GM18511 (cell line): ENCODE results near the gene HCLS1.
A peak's percentile ranks its signal among the peaks of the same experiment; 100 is the strongest.
"Not testable (repeated sequence)": the region's sequence is repeated elsewhere in the genome, so short reads cannot be mapped to it uniquely, and the experiment has no call there.

ENCODE experiments used
- ATAC-seq: cut with Tn5 transposase; IDR thresholded peaks from one replicate; pipeline ENCODE4 v1.9.1; 2021; ENCODE audit warnings: mild to moderate bottlenecking, moderate library complexity; ENCODE audit not compliant: unreplicated experiment

The HCLS1 gene, protein sequence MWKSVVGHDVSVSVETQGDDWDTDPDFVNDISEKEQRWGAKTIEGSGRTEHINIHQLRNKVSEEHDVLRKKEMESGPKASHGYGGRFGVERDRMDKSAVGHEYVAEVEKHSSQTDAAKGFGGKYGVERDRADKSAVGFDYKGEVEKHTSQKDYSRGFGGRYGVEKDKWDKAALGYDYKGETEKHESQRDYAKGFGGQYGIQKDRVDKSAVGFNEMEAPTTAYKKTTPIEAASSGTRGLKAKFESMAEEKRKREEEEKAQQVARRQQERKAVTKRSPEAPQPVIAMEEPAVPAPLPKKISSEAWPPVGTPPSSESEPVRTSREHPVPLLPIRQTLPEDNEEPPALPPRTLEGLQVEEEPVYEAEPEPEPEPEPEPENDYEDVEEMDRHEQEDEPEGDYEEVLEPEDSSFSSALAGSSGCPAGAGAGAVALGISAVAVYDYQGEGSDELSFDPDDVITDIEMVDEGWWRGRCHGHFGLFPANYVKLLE

DNA sequence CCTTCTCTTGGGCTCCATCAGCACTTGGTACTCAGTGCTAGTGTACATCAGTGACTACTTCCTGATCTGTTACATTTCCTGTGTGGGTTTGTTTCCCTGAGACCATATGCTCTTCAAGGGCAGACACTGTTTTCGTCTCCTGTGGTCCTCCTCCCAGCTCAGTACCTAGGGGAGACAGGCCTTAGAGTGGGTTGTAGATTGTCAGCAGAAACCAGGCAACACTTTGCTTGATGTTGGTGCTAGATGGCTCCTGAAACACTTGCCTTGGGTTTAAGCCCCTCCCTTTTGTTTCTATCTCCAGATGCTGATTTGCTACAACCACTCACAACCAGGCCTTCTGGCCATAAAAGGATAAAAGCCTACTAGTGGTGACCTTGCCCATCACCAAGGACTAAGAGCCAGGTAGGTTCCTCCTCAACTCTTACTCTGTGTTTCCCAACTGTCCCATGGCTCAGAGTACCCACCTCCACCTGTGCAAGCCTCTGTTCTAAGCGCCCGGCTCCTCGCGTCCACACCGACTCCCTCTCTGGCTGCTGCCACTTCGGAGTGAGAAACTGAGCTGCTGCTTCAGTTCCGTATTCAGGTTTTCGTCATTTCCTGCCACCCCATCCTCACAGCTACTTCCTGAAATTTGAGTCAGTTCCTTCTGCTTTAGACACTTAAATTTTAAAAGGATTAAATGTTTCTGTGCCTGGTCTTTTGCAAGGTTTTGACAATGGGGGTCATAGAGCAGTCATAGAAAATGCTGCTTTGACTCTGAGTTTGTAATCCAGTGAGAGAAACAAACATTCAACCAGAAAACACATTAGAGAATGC, at the start of gene HCLS1:
Gene HCLS1, minus strand, starts transcription at position 548 of the 816 bp plus-strand sequence. CDS start 2,556 bp downstream, outside the sequence.
- ATAC-seq, result peak; percentile 90

DNA sequence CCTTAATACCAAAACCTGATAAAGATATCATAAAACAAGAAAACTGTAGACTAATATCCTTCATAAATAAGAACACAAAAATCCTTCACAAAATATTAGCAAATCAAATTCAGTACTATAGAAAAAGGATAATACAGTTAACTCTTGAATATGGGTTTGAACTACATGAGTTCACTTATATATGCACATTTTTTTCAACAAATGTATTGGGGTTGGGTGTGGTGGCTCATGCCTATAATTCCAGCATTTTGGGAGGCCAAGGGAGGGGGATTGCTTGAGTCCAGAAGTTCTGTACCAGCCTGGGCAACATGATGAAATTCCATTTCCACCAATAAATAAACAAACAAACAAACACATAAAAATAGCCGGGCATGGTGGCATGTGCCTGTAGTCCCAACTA, 49.6 kb upstream of the HCLS1 start:
- no peak for ATAC-seq

DNA sequence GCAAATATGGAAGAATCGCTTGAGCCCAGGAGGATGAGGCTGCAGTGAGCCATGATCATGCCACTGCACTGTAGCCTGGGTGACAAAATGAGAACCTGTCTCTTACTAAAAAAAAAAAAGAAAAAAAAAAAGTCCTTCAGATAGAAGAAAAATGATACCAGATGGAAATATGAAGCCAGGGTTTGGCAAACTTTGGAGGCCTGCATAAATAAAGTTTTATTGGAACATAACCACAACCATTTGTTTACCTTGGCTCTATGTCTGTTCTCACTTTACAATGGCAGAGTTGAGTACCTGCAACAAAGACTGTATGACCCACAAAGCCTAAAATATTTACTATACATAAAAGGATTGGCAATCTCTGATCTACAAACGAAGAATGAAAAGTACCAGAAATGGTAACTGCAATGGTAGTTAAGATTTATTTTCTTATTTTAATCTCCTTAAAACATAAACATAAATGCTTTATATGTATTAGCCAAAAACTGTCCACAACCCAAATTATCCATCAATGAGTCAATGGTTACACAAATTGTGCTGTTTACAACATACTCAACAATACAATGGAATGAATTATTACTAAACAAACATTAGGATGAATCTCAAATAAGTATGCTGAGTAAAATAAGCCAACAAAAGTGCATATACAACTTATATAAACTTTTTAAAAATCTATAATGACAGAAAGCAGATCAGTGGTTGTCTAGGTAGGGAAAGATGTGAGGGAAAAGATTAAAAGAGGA, 47.0 kb upstream of the HCLS1 start:
- no peak for ATAC-seq

DNA sequence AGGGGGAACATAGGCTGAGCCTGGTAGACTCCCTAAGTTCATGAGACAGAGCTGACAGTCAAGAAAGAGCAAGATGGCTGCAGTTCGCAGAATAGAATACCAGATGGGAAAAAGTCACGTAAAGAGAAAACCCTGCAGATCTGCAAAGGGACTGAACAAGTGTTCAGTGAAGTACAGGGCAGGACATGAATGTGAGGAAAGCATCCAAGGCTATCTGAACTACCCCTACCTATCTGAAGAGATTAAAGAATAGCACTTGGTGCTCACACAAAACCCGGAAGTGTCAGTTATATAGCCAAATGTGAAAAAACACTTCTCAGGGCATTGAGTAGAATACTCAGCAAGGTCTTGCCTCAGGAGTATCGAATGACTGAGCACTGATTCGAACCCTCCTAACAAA, 44.8 kb upstream of the HCLS1 start:
- ATAC-seq, result no peak

DNA sequence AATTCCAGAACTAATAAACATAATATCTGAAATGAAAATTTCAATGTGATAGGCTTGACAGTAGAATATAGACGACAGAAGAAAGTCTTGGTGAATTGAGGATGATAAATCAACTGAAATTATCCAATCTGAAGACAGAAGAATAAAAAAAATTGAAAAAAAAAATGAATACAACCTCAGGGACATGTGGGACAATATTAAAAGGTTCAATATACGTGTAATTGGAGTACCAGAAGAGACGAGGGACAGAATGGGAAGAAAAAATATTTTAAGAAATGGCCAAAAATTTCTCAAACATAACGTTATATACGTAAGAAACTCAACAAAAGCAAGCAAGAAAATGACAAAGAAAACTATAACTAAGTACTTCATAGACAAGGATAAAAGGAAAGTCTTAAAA, 43.3 kb upstream of the HCLS1 start:
- no peak for ATAC-seq

DNA sequence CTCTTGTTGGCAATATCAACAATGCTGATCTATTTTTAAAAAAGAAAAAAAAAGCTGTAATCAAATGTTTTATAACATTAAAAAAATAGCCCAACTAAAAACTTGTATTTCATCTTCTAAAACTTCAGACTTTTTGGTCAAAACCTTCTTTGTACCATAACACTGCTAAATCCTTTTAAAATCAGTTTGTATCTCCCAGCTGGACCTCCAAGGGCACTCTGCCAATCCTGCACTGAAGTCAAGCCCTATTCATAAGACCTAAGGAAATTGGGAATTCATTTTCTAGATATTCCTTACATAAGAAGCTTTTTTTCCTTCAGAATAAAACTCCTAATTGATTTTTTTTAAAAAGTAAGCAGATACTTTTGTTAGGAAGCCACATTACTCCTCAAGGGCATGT, 38.2 kb upstream of the HCLS1 start:
- ATAC-seq, result no peak

DNA sequence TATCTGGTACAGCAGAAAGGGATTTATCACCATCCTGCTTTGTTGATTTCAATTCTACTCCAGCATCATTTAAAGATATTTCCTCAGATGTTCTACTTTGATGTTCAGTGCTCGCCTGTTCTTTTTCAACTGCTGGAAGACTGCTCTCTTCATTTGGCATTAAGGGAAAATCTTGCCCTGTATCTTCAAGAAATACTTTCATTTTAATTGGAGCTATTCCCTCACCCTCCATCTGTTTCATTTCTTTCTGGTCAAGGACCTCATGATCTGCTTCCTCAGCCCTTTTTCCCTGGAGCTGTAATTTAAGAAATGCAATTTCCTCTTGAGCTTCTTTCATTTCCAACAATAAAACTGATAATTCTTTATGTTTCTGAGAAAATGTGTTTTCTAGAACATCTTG, 37.8 kb upstream of the HCLS1 start:
- ATAC-seq, result no peak

DNA sequence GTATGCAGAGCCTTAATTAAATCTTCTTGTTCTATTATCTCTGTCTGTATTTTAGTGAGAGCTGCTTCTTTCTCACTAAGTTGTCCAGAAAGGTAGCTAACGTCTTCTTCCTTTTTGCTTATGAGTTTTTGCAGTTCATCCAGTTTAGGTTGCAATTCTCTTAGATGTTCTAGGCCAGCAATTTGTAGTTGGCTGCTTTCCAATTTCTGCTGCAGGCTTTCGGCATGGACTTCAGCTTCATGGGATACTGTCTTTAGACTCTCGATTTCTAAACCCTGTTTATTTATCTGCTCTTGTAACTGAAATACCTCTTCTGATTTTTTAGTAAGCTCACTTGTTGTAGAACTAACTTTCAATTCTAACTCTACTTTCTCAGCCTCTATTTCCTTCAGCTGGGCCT, 35.5 kb upstream of the HCLS1 start:
- no peak for ATAC-seq

DNA sequence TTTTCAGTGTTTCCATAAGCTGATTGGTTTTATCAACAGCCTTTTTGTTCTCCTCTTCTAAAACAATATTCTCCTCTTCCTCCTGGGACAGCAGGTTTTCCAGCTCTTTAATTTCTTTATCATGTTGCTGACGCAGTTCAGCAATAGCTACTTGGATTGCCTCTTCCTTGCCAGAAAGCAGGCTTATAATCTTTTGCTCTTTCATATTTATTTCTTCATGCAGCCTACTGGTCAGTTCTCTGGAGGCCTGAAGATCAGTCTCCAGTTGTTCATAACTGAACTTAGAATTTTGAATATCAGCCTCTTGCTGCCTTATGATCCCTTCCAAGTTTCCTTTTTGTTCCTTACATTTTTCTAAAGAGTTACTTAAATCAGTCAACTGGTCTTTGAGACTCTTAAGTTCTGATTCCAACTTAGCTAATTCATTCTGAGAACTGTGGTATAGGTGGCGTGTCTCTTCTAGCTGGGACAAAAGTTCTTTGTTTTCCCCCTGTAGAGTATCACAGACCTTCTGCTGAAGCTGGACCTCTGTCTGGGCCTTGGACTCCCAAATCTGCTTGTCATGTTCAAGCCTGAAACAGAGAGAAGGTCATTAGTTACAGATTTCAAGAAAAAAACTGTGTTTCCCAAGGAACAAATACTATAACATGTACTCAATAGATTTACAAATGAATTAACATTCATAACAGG, 31.5 kb upstream of the HCLS1 start:
- no peak for ATAC-seq

DNA sequence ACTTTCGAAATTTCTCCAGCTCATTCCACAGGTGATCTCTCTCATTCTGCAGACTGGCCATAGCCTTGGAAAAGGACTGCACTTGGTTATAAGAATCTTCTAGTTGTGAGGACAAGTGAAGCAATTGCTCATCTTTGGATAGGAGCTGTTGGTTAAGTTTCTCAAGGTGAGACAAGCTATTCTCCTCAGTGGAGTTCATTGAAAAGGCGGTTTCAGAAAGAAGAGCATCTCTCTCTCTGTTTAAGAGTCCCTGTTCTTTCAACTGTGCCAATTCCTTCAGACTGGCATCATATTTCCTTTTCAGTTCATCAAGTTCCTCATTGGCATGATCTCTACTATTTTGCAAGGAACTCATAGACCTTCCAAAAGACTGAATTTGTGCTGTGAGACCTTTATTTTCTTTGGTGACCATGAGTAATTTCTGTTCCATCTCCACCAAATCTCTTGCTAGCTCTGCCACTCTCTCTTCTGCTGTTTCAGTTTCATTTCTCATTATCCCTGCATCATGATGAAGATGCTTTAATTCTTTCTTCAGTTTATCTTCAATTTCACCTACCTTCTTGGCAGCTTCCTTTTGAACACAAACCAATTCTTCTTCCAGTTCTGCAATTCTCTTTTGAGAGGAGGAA, 30.2 kb upstream of the HCLS1 start:
- peak; percentile 88 for ATAC-seq

DNA sequence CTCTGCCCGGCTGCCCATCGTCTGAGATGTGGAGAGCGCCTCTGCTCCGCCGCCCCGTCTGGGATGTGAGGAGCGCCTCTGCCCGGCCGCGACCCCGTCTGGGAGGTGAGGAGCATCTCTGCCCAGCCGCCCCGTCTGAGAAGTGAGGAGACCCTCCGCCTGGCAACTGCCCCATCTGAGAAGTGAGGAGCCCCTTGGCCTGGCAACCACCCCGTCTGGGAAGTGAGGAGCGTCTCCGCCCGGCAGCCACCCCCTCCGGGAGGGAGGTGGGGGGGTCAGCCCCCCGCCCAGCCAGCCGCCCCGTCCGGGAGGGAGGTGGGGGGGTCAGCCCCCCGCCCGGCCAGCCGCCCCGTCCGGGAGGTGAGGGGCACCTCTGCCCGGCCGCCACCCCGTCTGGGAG, 28.0 kb upstream of the HCLS1 start:
- not testable (repeated sequence) for ATAC-seq

DNA sequence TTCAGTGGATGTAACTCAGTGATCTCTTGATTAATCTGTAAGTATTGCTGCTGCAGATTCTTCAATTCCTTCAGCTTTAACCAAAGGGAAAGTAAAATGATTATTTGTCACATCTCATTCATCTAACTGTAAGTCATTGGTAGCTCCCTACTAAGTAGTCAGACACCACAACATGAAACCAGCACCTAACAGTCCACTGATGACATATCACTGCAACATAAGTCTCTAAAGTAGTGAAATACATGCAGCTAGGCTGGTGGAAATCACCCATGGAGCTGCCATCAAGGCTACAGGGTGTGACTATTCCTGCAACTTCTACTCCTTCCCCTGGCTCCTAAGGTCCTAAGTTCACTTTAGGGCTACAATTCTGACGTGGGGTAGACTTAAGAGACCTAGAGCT, 21.1 kb upstream of the HCLS1 start:
- no peak for ATAC-seq

DNA sequence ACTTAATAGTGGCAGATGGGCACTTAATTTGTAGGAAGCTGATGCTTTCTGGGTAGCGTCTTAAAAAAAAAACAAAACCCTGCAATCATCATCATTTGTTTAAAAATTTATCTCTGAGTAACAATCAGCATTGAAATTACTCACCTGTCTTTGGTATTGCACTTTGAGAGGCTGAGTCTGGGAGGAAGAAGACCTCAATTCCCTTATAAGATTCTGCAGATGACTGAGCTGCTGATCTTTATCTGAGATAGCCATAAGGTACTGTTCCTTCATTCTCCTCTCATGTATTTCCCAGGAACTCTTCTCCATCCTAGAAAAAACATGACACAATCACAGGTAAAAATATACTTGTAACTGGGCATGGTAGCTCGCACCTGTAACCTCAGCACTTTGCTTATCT, 16.4 kb upstream of the HCLS1 start:
- no peak for ATAC-seq

DNA sequence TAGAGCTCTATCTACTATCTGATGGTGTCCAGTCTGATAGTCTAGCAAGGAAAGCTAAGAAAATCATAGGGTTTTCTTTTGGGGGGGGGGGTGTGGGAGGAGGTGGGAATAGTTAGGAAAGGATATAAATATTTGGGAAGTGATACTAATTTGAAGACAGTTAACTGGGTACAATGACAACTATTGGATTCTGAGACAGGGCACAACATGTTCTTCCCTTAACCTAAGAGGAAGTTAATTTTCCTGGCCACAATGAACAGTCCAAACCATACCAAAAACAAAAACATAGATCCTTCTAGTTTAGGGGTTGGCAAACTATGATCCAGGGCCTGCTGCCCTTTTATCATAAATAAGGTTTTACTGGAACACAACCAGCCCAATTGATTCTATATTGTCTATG, 10.0 kb upstream of the HCLS1 start:
- ATAC-seq, result no peak

DNA sequence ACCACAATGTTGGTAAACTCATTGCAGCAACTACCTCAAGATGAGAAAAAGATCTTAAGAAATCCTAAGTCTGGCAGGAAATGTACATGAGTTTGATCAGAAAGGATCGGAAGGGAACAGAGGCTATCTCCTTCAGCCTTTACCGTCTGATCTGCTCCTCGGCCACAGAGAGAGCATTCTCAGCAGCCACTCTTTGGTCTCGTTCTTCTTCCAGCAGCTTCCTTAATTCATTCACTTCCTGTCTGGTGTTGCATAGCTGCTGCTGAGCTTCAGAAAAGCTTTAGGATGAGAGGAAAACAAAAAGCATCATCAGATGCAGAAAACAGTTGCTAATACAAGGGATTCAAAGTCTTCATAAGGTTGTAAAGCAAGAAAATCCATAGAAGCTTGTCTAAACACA, 6.6 kb upstream of the HCLS1 start:
- ATAC-seq, result no peak

DNA sequence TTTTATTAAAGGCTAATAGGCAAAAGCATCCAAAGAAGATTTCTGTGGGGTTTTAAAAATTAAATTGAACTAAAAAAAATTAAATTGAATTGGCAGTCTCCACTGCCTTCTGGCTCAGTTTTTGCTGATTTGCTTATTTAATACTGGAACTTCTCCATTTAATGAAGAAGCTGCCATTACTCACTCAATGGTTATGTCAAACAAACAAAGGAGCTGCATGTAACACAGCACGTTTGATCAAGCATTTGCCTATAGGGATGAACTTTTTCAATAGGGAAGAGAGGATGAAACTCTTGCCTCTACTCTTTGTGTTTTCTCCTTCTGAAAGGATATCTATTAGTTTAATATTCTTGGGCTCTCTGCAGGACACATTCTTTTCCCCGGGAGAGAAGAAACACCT, 4.8 kb upstream of the HCLS1 start:
- no peak for ATAC-seq

DNA sequence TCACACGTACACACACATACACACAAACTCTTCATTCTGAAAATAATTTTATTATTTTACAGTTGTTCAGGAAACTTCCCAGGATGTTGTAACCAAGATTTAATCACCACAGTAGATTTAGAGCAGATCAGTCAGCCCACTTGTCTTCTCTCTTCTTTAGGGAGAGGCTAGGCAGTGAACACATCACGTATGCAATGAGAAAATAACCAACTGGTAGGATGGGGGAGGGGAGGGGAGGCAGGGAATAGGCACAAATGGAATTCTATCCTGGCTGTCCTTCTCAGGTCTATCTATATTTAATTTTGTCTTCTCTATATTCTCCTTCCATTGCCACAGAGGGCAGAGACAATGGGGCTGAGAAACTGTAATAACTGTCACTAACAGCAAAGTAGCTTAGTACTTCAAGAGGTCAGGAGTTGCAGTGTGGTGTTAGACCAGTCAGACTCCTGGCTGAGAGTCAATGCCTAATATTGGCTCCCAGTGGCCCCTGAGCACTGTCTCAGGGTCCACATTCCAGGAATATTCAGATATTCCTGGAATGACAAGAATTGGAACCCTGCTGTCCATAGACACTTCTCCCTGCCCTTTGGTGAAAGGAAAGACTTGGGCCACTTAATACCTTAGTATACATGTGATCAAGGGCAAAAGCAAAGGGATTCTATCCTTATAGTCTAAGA, 2.6 kb upstream of the HCLS1 start:
- ATAC-seq, result no peak

DNA sequence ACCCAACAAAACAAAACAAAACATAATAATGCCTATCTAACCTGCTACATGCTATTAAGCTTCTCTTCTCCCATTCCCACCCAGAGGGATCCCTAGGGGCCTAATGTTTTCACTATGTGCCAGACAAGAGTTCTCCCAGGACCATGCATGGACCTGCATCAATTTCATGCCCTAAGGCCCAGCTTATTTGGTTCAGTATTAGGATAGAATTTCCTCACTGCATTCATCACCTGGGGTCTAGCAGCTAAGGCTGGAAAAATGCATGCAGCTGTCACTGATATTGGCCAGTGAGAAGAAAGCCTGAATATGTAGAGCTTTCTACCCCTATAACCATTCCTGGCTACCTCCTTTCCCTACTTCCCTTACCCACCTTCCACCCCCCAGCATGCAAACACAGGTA, 2.0 kb upstream of the HCLS1 start:
- ATAC-seq, result no peak

DNA sequence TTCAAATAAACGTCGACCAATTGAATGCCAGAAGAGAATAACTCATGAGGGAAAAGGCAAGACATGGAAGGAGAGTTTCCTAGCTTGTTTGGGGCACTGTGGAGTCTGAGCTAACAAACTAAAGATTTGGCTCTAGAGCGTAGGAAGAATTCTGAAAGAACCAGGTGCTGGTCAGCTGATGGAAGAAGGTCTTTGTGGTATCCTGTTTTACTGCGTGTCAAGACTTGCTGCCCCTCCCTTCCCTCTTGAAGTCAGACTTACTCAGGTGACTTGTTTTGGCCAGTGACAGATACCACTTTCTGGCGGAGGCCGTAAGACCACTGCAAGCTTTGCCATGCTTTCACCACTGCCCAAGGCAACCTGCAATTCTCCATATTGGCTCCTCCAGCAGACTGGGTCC, 673 bp upstream of the HCLS1 start:
- ATAC-seq, result no peak

DNA sequence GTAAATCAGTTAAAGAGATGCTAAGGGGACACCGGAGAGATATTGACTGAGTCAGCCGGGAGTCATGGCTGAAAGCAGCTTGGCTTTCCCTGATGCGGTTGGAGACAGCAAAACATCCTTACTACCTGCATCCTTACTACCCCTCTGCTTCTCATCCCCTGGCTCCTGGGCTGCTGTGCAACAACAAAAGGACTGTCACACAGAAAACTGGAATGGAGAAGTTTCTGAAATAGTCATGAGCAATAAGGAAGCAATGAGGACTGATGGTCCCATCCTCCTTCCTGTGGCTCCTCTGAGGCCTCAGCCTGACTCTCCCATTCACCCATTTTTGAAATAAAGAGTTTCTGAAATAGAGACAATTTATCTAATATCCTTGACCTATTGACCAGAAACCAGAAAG, 1.1 kb downstream of the HCLS1 start:
- ATAC-seq, result no peak
